ENCODE data around the gene ALOX5. TPM values are rescaled to one million over a fixed set of nuclear protein-coding genes. Genes with fewer than 3 reads are reported as not detected.
"Not testable (repeated sequence)": the region's sequence is repeated elsewhere in the genome, so short reads cannot be mapped to it uniquely, and the experiment has no call there.

ALOX5 gene
- total RNA-seq, 1 experiment from 2014 or later, result not detected

DNA sequence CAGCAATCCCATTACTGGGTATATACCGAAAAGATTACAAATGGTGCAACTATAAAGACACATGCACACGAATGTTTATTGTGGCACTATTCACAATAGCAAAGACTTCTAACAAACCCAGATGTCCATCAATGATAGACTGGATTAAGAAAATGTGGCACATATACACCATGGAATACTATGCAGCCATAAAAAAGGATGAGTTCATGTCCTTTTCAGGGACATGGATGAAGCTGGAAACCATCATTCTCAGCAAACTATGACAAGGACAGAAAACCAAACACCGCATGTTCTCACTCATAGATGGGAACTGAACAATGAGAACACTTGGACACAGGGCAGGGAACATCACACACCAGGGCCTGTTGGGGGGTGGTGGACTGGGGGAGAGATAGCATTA lies 6.4 kb upstream of the ALOX5 start:
- H3K9me3 ChIP-seq (ENCODE audit: low read depth, low read length, poor library complexity, severe bottlenecking); POLR2A ChIA-PET (ENCODE audit: low non-redundant PET); CTCF ChIA-PET; DNase-seq (ENCODE audit: low spot score); H3K4me1 ChIP-seq (ENCODE audit: insufficient read depth, low read length, poor library complexity, severe bottlenecking); BruUV-seq (replicated peaks); H3K4me3 ChIP-seq (ENCODE audit: low read depth, low read length, poor library complexity, severe bottlenecking); H3K27ac ChIP-seq (ENCODE audit: low read depth, low read length, poor library complexity, severe bottlenecking); intact Hi-C loops (cut with micrococcal nuclease; ENCODE audit: unreplicated experiment); H3K36me3 ChIP-seq (ENCODE audit: insufficient read depth, low read length, poor library complexity, severe bottlenecking): not testable (repeated sequence)
- peaks cover 31% of the 10 kb centered on the region for H3K27me3 ChIP-seq (replicated peaks; ENCODE audit: insufficient read depth, low read depth, low read length, poor library complexity)

DNA sequence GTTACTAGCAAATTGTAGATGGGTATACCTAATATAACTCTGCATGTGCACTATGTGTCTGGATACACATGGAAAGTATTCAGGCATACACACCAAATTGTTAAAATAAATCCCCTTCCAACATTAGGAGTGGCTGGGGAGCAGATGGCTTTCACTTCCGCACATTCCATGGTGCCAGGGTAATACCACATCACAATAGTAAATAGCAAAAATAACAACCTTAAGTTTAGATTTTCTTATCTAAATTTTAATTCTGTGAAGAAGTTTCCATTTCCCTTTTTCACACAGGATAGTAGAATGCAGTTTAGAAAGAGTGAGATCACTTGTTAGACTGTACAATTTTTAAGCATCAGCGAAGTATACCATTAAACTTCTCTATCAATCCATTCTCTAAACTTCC lies 5.8 kb upstream of the ALOX5 start:
- Histone ChIP-seq H3K36me3 (ENCODE audit: insufficient read depth, low read length, poor library complexity, severe bottlenecking) (no peaks in the 10 kb centered on the region), H3K4me1 (ENCODE audit: insufficient read depth, low read length, poor library complexity, severe bottlenecking) (no peaks in the 10 kb centered on the region), H3K27me3 (replicated peaks; ENCODE audit: insufficient read depth, low read depth, low read length, poor library complexity) (peaks cover 36% of the 10 kb centered on the region), H3K9me3 (ENCODE audit: low read depth, low read length, poor library complexity, severe bottlenecking) (no peaks in the 10 kb centered on the region), H3K4me3 (ENCODE audit: low read depth, low read length, poor library complexity, severe bottlenecking) (no peak overlapping the region), H3K27ac (ENCODE audit: low read depth, low read length, poor library complexity, severe bottlenecking) (no peak overlapping the region)
- ChIA-PET POLR2A (ENCODE audit: low non-redundant PET) (no interaction called here), CTCF (no interaction called here)
- DNase-seq (ENCODE audit: low spot score), result no peak
- BruUV-seq (replicated peaks), result no TSS peak
- no peak for TF ChIP-seq EZH2 (IDR thresholded peaks at IDR 0.05; ENCODE audit: borderline replicate concordance, low read depth, low read length, poor library complexity, severe bottlenecking)
- TF ChIP-seq, protein P1, sequence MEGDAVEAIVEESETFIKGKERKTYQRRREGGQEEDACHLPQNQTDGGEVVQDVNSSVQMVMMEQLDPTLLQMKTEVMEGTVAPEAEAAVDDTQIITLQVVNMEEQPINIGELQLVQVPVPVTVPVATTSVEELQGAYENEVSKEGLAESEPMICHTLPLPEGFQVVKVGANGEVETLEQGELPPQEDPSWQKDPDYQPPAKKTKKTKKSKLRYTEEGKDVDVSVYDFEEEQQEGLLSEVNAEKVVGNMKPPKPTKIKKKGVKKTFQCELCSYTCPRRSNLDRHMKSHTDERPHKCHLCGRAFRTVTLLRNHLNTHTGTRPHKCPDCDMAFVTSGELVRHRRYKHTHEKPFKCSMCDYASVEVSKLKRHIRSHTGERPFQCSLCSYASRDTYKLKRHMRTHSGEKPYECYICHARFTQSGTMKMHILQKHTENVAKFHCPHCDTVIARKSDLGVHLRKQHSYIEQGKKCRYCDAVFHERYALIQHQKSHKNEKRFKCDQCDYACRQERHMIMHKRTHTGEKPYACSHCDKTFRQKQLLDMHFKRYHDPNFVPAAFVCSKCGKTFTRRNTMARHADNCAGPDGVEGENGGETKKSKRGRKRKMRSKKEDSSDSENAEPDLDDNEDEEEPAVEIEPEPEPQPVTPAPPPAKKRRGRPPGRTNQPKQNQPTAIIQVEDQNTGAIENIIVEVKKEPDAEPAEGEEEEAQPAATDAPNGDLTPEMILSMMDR (conservative IDR thresholded peaks at IDR 0.05; ENCODE audit: low read depth, low read length), result no peak
- intact Hi-C loops (cut with micrococcal nuclease; ENCODE audit: unreplicated experiment), result no loop called here

DNA sequence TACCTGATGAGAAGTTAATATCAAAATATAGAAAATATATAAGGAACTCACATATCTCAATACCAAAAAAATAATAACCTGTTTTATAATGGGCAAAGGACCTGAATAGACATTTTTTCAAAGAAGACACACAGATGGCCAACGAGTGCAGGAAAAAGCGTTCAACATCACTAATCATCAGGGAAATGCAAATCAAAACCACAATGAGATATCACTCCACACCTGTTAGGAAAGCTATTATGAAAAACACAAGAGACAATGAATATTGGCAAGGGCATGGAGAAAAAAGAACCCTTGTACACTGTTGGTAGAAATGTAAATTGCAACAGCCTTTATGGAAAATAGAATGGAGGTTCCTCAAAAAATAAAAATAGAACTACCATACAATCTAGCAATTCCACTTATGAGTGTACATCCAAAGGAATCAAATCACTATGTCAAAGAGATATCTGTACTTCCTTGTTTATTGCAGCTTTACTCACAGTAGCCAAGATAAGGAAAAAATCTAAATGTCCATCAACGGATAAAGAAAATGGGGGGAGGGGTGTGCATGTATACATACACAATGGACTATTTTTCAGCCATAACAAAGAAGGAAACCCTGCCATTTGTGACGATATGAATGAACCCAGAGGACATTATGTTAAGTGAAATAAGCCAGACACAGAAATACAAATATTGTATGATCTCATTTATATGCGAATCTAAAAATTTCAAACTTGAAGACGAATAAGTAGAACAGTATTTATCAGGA lies 3.6 kb upstream of the ALOX5 start:
- Histone ChIP-seq H3K27me3 (replicated peaks; ENCODE audit: insufficient read depth, low read depth, low read length, poor library complexity) (peaks cover 56% of the 10 kb centered on the region), H3K27ac (ENCODE audit: low read depth, low read length, poor library complexity, severe bottlenecking) (no peak overlapping the region), H3K9me3 (ENCODE audit: low read depth, low read length, poor library complexity, severe bottlenecking) (no peaks in the 10 kb centered on the region), H3K4me3 (ENCODE audit: low read depth, low read length, poor library complexity, severe bottlenecking) (no peak overlapping the region), H3K36me3 (ENCODE audit: insufficient read depth, low read length, poor library complexity, severe bottlenecking) (no peaks in the 10 kb centered on the region), H3K4me1 (ENCODE audit: insufficient read depth, low read length, poor library complexity, severe bottlenecking) (no peaks in the 10 kb centered on the region)
- ChIA-PET CTCF (no interaction called here), POLR2A (ENCODE audit: low non-redundant PET) (no interaction called here)
- no TSS peak for BruUV-seq (replicated peaks)
- no peak for DNase-seq (ENCODE audit: low spot score)
- no peak for TF ChIP-seq EZH2 (IDR thresholded peaks at IDR 0.05; ENCODE audit: borderline replicate concordance, low read depth, low read length, poor library complexity, severe bottlenecking)
- TF ChIP-seq, protein P1 (conservative IDR thresholded peaks at IDR 0.05; ENCODE audit: low read depth, low read length), result no peak
- intact Hi-C loops (cut with micrococcal nuclease; ENCODE audit: unreplicated experiment), result no loop called here

DNA sequence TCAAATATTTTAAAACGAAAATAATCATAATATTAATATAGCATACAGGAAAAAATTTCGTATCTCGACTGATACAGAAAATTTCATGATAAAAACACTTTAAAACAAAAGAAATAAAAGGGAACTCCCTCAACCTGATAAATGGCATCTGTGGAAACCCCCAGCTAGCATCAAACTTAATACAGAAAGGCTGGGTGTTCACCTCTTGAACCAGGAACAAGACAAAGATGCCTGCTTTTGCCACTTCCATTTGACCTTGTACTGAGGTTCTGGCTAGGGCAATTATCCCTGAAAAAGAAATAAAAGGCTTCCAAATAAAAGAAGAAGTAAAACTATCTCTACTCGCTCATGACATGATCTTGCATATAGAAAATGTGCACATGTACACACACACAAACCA lies 2.5 kb upstream of the ALOX5 start:
- H3K9me3 ChIP-seq (ENCODE audit: low read depth, low read length, poor library complexity, severe bottlenecking), result no peaks in the 10 kb centered on the region
- ChIA-PET CTCF (no interaction called here), POLR2A (ENCODE audit: low non-redundant PET) (no interaction called here)
- H3K27ac ChIP-seq (ENCODE audit: low read depth, low read length, poor library complexity, severe bottlenecking), result no peak overlapping the region
- BruUV-seq (replicated peaks), result no TSS peak
- peaks cover 65% of the 10 kb centered on the region for H3K27me3 ChIP-seq (replicated peaks; ENCODE audit: insufficient read depth, low read depth, low read length, poor library complexity)
- TF ChIP-seq EZH2 (IDR thresholded peaks at IDR 0.05; ENCODE audit: borderline replicate concordance, low read depth, low read length, poor library complexity, severe bottlenecking), result no peak
- TF ChIP-seq, protein P1 (conservative IDR thresholded peaks at IDR 0.05; ENCODE audit: low read depth, low read length), result no peak
- no peak for DNase-seq (ENCODE audit: low spot score)
- no peak overlapping the region for H3K4me3 ChIP-seq (ENCODE audit: low read depth, low read length, poor library complexity, severe bottlenecking)
- intact Hi-C loops (cut with micrococcal nuclease; ENCODE audit: unreplicated experiment), result no loop called here
- H3K4me1 ChIP-seq (ENCODE audit: insufficient read depth, low read length, poor library complexity, severe bottlenecking), result no peaks in the 10 kb centered on the region
- H3K36me3 ChIP-seq (ENCODE audit: insufficient read depth, low read length, poor library complexity, severe bottlenecking), result no peaks in the 10 kb centered on the region
